SK-N-SH treated with all-trans-retinoic acid at 6 μM for 48 hours (cell line): ENCODE results near the gene FAM83D.

Source experiments
- OSR1 ChIP-seq: fragments of 250-450 bp; sonication (Bioruptor Pico); IDR thresholded peaks from 2 replicates; pipeline ENCODE4 v1.8.0; 2022; ENCODE audit warnings: moderate library complexity, mild to moderate bottlenecking, inconsistent platforms
- ZNF565 ChIP-seq: fragments of 450-650 bp; formaldehyde crosslinking; conservative IDR thresholded peaks from 2 replicates; pipeline ENCODE4 v1.5.0; 2020; ENCODE audit warnings: low read depth, mild to moderate bottlenecking, moderate library complexity

- TF ChIP-seq ZNF565 (CRISPR knock-in tag) (no peak), OSR1 (CRISPR knock-in tag) (no peak)
Observed at GRCh38 chr20:38897267-38897666, 28.9 kb upstream of the FAM83D start.
